GM19397 (cell line): Measurements from ENCODE around the gene SPC24.
"Not testable (repeated sequence)": the region's sequence is repeated elsewhere in the genome, so short reads cannot be mapped to it uniquely, and the experiment has no call there.

Experiments used
- ATAC-seq: cut with Tn5 transposase; IDR thresholded peaks from one replicate; pipeline ENCODE4 v1.9.1; 2021; ENCODE audit warnings: mild to moderate bottlenecking, moderate library complexity; ENCODE audit not compliant: unreplicated experiment

The SPC24 gene

GRCh38 chr19:11131471-11131870 lies 24.1 kb downstream of the SPC24 start:
- ATAC-seq: no peak

DNA sequence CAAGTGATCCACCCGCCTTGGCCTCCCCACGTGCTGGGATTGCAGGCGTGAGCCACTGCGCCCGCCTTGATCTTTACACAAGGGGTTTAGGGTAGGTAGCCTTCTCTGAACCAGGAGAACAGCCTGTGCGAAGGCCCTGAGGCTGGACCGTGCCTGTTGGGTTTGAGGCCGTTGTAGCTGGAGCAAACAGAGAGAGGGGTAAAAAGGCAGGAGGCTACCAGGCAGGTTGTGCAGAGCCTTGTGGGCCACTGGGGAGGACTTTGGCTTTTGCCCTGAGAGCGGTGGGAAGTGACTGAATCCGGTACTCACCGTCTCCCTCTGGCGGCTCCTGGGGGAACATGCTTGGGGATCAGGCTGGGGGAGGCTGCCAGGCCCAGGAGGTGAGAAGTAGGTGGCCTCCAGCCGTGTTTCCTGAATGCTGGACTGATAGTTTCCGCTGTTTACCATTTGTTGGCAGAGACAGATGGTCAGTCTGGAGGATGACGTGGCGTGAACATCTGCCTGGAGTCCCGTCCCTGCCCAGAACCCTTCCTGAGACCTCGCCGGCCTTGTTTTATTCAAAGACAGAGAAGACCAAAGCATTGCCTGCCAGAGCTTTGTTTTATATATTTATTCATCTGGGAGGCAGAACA lies 24.6 kb downstream of the SPC24 start:
- ATAC-seq: no peak

DNA sequence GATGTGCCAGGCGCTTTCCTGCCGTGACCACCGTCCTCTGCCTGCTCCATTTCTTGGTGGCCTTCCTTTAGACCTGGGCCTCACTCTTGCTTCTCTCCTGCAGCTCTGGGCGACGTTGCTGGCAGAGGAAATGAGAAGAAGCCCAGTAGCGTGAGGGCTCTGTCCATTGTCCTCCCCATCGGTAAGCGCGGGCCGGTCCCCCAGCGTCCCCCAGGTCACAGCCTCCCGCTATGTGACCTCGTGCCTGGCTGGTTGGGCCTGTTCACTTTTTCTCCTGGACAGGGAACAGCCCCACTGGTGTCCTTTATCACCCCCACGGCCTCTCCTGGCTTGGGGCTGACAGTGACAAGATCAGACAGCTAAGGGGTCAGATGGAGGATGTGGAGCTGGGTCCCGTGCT lies 27.7 kb downstream of the SPC24 start:
- no peak for ATAC-seq

- ATAC-seq: no peak
Measured at GRCh38 chr19:11125994-11126685, 29.4 kb downstream of the SPC24 start.

DNA sequence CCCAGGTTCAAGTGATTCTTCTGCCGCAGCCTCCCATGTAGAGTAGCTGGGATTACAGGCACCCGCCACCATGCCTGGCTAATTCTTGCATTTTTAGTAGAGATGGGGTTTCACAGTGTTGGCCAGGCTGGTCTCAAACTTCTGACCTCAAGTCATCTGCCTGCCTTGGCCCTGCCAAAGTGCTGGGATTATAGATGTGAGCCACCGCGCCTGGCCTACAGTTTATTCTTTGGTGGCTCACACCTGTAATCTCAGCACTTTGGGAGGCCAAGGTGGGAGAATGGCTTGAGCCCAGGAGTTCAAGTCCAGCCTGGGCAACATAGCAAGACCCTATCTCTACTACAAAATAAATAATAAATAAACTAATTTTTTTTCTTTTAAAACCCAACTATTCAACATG lies 31.4 kb downstream of the SPC24 start:
- ATAC-seq: not testable (repeated sequence)

GRCh38 chr19:11123114-11123513 lies 32.5 kb downstream of the SPC24 start:
- no peak for ATAC-seq

DNA sequence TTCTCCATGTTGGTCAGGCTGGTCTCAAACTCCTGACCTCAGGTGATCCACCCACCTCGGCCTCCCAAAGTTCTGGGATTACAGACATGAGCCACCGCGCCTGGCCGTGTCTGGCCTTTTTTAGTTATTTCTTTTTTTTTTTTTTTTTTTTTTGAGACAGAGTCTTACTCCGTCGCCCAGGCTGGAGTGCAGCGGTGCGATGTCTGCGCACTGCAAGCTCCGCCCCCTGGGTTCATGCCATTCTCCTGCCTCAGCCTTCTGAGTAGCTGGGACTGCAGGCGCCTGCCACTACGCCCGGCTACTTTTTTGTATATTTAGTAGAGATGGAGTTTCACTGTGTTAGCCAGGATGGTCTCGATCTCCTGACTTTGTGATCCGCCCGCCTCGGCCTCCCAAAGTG lies 33.6 kb downstream of the SPC24 start:
- not testable (repeated sequence) for ATAC-seq

DNA sequence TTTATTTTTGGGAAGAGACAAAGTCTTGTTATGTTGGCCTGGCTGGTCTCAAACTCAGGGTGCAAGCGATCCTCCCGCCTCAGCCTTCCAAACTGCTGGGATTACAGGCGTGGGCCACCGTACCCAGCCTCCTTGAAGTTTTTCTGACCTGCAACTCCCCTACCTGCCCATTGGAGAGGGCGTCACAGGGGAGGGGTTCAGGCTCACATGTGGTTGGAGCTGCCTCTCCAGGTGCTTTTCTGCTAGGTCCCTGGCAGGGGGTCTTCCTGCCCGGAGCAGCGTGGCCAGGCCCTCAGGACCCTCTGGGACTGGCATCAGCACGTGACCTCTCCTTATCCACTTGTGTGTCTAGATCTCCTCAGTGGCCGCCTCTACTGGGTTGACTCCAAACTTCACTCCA lies 39.1 kb downstream of the SPC24 start:
- ATAC-seq: no peak

- no peak for ATAC-seq
Measured at GRCh38 chr19:11115895-11116446, 39.6 kb downstream of the SPC24 start.

DNA sequence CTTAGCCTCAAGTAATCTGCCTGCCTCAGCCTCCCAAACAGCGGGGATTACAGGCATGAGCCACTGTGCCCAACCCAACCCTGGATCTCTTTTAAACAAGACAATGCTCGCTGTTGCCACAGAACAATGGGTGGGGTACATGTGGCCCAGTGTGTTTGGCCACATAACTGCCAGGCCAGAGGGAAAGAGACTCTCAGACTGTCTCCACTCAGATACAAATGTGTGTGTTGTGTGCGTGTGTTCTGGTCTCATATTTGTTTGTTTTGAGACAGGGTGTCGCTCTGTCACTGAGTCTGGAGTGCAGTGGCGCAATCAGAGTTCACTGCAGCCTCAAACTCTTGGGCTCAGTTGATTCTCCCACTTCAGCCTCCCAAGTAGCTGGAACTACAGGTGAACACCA lies 40.5 kb downstream of the SPC24 start:
- no peak for ATAC-seq

- no peak for ATAC-seq
Measured at GRCh38 chr19:11113140-11113708, 42.4 kb downstream of the SPC24 start.

DNA sequence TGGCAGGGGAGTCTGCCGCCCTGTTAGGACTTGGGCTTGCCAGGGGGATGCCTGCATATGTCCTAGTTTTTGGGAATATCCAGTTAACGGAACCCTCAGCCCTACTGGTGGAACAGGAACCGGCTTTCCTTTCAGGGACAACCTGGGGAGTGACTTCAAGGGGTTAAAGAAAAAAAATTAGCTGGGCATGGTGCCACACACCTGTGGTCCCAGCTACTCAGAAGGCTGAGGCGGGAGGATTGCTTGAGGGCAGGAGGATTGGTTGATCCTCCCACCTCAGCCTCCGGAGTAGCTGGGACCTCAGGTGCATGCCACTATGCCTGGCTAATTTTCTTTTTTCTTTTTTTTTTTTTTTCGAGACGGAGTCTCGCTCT lies 43.8 kb downstream of the SPC24 start:
- no peak for ATAC-seq

DNA sequence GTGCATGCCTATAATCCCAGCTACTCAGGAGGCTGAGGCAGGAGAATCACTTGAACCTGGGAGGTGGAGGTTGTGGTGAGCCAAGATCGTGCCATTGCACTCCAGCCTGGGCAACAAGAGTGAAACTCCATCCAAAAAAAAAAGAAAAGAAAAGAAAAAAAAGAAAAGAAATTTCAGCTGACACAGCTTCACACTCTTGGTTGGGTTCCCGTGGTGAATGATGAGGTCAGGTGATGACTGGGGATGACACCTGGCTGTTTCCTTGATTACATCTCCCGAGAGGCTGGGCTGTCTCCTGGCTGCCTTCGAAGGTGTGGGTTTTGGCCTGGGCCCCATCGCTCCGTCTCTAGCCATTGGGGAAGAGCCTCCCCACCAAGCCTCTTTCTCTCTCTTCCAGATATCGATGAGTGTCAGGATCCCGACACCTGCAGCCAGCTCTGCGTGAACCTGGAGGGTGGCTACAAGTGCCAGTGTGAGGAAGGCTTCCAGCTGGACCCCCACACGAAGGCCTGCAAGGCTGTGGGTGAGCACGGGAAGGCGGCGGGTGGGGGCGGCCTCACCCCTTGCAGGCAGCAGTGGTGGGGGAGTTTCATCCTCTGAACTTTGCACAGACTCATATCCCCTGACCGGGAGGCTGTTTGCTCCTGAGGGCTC lies 44.3 kb downstream of the SPC24 start:
- no peak for ATAC-seq

DNA sequence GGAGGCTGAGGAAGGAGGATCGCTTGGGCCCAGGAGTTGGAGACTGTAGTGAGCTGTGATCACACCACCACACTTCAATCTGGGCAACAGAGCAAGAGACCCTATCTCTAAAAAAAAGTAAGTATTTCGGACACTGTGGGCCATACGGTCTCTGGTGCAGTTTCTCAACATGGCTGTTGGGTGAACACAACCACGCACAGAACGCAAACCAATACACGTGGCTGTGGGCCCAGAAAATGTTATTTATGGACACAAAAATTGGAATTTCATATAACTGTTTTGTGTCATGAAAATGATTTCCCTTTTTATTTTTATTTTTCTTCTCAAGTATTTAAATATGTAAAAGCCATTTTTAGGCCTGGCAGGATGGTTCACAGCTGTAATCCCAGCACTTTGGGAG lies 46.8 kb downstream of the SPC24 start:
- ATAC-seq: no peak

DNA sequence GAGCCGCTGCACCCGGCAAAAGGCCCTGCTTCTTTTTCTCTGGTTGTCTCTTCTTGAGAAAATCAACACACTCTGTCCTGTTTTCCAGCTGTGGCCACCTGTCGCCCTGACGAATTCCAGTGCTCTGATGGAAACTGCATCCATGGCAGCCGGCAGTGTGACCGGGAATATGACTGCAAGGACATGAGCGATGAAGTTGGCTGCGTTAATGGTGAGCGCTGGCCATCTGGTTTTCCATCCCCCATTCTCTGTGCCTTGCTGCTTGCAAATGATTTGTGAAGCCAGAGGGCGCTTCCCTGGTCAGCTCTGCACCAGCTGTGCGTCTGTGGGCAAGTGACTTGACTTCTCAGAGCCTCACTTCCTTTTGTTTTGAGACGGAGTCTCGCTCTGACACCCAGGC lies 49.1 kb downstream of the SPC24 start:
- ATAC-seq: no peak

- ATAC-seq: no peak
Measured at GRCh38 chr19:11105014-11105636, 50.5 kb downstream of the SPC24 start.

DNA sequence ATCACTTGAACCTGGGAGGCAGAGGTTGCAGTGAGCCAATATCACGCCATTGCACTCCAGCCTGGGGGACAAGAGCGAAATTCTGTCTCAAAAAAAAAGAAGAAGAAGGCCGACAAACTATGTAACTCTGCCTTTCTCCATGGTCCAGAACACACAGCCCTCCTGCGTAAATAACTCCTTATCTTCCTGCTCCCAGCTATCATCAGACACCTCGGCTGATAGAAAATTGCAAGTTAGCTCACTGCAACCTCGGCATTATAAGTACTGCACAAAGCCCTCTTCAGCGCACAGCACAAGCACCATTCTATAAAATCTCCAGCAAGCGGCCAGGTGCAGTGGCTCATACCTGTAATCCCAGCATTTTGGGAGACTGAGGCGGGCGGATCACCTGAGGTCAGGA lies 51.9 kb downstream of the SPC24 start:
- ATAC-seq: not testable (repeated sequence)

DNA sequence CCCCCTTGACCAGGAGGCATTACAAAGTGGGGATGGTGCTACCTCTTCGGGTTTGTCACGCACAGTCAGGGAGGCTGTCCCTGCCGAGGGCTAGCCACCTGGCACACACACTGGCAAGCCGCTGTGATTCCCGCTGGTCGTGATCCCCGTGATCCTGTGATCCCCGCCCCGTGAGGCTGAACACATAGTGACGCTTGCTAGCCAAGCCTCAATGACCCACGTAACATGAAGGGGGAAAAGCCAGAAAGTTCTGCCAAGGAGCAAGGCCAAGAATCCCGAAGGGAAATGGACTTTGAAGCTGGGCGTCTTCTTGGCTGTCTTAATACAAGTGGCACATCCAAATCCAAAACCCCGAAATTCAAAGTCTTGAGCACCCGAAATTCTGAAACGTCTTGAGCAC lies 52.6 kb downstream of the SPC24 start:
- ATAC-seq: no peak

DNA sequence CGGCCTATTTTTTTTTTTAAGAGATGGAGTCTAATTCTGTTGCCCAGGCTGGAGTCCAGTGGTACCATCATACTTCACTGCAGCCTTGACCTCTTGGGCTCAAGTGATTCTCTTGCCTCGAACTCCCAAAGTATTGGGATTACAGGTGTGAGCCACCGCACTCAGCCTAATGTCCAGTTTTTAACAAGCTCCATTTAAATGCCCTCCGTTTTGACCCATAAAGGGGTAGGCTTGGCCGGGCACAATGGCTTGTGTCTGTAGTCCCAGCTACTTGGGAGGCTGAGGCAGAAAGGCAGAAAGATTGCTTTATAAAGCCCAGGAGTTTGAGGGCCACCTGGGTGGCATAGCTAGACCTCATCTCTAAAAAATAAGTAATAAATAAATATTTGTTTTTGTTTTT lies 54.5 kb downstream of the SPC24 start:
- ATAC-seq: no peak

- ATAC-seq: no peak
Measured at GRCh38 chr19:11100049-11100448, 55.5 kb downstream of the SPC24 start.

DNA sequence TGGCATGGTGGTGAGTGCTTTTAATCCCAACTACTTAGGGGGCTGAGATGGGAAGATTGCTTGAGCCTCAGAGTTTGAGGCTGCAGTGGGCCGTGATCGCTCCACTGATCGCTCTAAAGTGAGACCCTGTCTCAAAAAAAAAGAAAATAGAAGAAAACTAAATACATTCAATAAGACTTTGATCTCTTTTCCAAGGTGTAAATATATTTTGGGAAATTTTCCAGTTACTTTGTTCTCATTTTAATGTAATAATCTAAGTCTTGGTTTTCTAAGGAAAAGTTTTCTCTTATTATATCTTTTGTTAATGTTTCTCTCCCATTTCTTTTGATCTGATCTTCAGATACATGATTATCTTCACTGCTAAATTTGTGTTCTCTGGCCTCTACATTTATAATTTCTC lies 56.7 kb downstream of the SPC24 start:
- no peak for ATAC-seq
